NB4 (cell line): ENCODE results near the gene F13A1.

Experiments
- CTCF ChIP-seq: IDR thresholded peaks from one replicate; pipeline ENCODE4 v1.5.1; 2012; ENCODE audit warnings: low read depth, low read length
- MAX ChIP-seq: IDR thresholded peaks from 2 replicates; pipeline ENCODE4 v1.6.1; 2011; ENCODE audit warnings: low read depth, low read length
- POLR2A ChIP-seq: IDR thresholded peaks from 2 replicates; pipeline ENCODE4 v1.6.1; 2011; ENCODE audit warnings: mild to moderate bottlenecking; ENCODE audit not compliant: insufficient read length; ENCODE audit errors: extremely low read depth

GRCh38 chr6:6368684-6369052, 48.2 kb upstream of the F13A1 start:
- TF ChIP-seq POLR2A (no peak), CTCF (no peak), MAX (no peak)
